GM21529 (cell line): Measurements from ENCODE around the gene TBC1D8.

ENCODE experiments used
- ATAC-seq: cut with Tn5 transposase; IDR thresholded peaks from one replicate; pipeline ENCODE4 v1.9.1; 2021; ENCODE audit not compliant: unreplicated experiment

The TBC1D8 gene

DNA sequence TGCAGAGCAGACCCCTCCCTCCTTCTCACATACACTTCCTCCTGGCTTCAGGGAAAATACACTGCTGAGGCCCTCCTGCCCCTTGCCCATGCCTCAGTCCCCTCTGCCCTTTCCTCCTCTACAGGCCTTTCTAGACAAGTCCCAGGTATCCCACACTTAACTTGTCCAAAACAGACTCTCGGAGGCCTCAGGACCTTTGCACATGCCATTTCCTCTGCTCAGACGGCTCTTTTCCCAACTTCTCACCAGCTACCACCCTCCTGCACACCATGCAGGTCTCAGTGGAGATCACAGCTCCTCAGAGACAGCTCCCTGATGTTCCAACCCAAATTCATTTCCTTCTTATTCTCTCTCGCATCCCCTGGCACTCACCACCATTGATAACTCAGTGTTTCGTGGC, 11.7 kb downstream of the TBC1D8 start:
- no peak for ATAC-seq

- no peak for ATAC-seq
These were observed 15.5 kb downstream of the TBC1D8 start for GRCh38 chr2:101135412-101136296.

DNA sequence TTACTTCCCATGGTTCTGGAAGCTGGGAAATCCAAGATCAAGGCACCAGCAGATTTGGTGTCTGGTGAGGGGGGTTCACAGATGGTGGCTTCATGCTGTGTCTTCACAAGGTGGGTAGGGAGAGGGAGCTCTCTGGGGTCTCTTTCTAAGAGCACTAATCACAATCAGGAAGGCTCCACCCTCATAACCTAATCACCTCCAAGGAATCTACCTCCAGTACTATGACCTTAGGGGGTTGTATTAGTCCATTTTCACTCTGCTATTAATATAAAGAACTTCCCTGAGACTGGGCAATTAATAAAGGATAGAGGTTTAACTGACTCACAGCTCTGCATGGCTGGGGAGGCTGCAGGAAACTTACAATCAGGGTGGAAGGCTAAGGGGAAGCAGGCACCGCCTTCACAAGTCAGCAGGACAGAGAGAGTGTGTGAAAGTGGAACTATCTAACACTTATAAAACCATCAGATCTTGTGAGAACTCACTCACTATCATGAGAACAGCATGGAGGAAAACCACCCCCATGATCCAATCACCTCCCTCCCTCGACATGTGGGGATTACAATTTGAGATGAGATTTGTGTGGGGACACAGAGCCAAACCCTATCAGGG, 17.6 kb downstream of the TBC1D8 start:
- ATAC-seq: no peak

GRCh38 chr2:101132202-101132601, 19.0 kb downstream of the TBC1D8 start:
- ATAC-seq: no peak

- ATAC-seq: no peak
These were observed 21.1 kb downstream of the TBC1D8 start for GRCh38 chr2:101130081-101130480.

GRCh38 chr2:101127319-101128056, 23.7 kb downstream of the TBC1D8 start:
- ATAC-seq: no peak

- ATAC-seq: no peak
These were observed 25.4 kb downstream of the TBC1D8 start for GRCh38 chr2:101125808-101126207.

DNA sequence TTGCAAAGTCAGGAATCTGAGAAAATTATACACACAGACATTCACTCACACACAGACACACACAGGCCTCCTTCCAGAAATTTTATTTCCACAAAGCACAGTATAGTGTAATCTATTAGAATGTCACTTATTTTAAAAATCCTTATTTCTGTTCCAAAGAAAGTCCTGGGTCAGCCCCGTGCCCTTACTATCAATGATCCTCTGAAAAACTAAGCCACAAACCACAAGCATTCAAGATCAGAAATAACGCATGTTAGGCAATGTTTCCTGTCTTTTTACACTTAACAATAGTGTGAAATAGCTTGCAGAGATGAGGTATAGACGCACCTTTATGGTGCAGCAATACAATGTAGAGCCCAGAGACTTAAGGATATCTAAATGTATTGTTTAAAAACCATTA, 25.8 kb downstream of the TBC1D8 start:
- ATAC-seq: no peak

GRCh38 chr2:101124643-101125366, 26.4 kb downstream of the TBC1D8 start:
- ATAC-seq: no peak

DNA sequence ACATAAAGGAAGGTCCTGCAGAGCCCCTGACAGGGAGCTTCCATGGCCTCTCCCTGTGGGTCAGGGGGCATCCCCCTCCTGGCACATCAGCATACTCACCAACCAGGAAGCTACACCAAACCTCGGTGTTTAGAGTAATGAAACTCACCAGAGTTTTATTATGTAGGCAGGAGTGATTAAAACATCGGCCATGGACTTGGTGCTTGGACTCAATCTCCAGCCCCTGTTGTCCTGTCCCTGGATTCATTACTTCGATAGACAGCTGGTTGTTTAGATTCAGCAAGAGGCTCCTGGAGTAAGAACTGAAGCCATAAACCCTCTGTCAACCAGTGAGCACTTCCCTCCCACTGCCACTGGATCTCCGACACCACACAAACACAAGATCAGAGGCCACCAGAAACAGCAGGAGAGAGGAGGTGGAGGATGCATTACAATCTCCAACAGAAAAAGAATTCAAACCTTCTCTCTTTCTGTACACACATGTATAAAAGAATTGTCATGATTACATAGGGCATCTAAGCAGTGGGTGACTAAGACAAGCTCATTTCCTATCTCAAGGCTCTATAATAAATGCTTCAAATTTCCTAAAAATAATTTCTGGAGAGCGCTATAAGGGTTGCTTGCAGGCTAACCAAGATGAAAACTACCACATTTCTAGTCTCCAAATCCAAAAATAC, 27.2 kb downstream of the TBC1D8 start:
- ATAC-seq: no peak

DNA sequence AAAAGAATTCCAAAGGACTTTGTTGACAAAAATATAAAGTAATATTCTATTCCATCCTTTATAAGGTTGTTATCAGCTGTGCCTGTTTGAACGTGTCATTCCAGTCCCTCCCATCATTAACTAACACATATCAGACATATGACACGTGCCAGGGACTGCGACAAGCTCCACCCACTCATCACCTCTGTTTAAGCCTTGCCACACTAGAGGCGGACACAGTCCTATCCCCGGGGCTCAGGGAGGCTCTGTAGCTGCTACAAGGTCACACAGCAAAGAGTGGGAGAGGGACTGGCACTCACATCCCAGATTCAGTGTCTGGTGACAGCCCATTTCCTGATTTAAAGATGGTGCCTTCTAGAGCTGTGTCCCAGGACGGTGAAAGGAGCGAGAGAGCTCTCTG, 30.0 kb downstream of the TBC1D8 start:
- ATAC-seq: no peak

DNA sequence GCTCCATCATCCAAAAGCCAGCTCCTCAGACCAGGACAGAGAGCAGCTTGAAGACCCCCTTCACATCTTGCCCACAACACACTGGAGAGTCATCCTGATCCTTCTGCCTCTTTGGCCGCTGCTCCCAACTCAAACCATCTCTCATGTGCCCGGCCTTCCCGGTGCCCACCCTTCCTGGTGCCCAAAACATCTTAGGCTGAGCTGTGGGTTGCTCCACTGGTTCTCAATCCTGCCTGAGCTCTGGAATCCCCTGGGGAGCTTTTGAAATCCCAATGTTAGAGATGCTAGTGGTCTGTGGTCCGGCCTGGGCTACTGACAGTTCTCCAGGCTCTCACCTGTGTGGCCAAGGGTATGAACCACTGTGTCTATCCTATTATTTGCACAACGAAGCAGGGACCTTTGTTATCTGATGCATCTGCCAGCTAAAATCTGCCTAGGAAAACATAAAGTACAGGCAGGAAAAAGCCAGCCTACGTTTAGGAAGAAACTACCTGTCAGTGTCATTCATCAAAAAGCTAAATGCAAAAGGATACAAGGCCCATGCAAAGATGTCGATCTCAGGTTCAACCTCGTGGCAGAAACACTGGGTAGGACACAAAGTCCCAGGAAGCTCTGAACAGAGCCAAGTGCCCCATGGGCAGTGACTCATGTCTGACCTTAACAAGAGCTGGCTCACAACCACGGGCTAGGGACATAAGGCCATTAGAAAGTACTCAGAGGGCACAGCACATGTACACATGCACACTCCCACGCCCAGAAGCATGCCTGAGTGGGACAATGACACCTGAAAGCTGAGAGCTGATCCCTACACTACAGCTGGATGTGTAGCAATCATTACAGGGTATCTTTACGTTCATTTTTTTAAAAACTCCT, 30.8 kb downstream of the TBC1D8 start:
- ATAC-seq: no peak

DNA sequence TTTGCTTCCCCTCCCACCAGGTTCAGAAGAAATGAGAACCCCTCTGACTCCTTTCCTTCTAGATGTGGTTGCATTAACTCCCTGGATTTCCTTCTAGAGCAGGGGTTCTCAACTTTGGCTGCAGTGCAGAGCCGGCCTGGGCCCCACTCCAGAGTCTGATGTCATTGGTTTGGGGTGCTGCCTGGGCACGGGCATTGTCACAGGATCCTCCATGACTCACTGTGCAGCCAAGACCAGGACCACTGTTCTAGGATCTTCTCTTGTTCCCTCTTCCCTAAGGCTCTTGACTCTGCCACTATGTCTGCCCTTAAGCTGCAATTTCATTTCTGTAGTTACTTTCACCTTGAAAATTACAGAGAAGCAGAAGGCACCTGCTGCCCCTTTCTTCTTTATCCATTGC, 31.8 kb downstream of the TBC1D8 start:
- no peak for ATAC-seq

GRCh38 chr2:101116841-101117552, 34.2 kb downstream of the TBC1D8 start:
- ATAC-seq: no peak

- no peak for ATAC-seq
These were observed 34.8 kb downstream of the TBC1D8 start for GRCh38 chr2:101116348-101116747.

- no peak for ATAC-seq
These were observed 35.5 kb downstream of the TBC1D8 start for GRCh38 chr2:101115664-101116063.

DNA sequence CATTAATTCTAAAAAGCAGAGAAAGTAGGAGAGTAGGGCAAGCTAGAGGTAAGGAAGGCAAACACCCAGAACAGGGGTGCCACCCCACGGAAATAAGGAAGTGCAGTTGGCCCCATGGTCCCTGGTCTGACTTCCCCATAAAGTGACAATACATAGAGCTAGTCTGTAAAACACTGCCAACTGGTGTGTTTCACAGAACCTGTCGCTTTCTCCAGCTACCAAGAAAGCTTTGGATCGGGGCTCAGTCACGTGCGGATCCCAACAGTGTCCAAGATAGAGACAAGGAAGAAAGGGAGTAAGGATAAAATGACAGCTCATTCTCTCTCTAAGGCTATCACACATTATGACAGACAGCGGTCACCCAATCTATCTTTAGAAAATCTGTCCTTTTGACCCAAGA, 36.4 kb downstream of the TBC1D8 start:
- no peak for ATAC-seq

GRCh38 chr2:101114268-101114783, 36.9 kb downstream of the TBC1D8 start:
- ATAC-seq: no peak
